NCI-H146 (cell line): ENCODE data around the gene TENM4.

ENCODE experiments used
- DNase-seq: peaks from one replicate; lab custom pipeline; 2025; lab: John Stamatoyannopoulos, UW

TENM4 gene

DNA sequence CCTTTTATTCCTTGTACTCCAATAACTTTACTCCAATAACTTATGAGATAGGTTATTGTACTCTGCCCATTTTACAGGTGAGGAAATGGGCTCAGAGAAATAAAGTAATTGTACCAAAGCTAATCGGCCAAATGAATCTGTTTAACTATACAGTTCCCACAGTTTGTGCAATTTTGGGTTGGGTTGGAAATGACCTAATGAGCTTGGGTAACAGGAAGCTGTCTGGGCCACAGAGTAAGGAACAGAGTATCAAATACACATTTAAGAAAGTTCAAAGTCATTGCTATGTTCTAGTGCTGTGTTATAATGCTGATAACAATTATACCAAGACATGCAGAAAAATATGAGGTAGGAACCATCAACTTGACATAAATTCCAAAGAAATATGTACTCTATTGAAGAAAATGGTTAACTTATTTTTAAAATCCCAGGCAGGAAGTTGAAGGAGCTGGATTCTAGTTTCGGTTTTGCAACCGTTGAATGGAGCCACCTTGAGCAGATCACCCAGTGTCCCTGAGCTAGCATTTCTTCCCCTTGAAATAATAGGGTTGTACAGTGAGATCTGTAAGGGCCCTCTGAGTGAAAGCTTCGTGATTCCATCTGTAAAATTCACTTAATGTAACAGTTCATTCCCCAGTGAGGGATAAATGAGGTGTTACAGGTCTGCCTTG lies 505.3 kb downstream of the TENM4 start:
- DNase-seq = no peak

GRCh38 chr11:78933350-78933749 lies 507.5 kb downstream of the TENM4 start:
- no peak for DNase-seq

GRCh38 chr11:78932757-78933156 lies 508.1 kb downstream of the TENM4 start:
- DNase-seq = no peak

GRCh38 chr11:78931891-78932290 lies 508.9 kb downstream of the TENM4 start:
- no peak for DNase-seq

DNA sequence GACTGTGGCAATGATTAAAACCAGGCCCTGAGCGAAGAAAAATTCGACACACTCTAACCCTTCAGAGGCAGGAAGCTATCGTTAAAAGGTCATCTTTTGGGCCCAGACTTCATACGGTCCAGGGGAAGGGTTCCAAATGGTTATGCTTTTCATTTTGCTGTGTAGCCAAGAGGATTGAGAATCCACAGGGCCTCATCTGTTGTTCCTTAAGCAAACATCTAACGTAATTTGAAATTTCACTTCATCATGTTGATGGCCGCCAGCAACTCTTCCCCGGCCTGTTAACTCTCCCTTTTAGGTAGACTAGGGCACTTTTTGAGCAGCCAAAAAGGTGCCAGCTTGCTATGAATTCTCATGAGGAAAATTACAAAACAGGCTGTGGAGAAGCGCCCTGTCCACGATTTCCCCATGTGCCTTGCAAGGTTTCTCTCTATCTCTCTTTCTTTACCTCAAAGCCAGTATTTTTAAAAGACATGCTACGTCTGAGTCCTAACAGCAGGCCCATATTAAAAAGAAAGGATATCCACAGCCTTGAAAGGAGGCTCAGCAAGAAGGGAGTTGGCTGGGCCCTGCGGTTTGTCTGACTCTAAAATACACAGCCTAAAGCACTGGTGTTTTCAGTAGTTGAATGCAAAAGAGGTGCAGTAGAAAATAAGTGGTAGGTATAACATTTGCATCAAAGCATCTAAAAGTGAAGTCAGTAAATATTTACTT lies 509.9 kb downstream of the TENM4 start:
- DNase-seq = no peak

- DNase-seq = no peak
These were observed 511.0 kb downstream of the TENM4 start for GRCh38 chr11:78929906-78930220.

DNA sequence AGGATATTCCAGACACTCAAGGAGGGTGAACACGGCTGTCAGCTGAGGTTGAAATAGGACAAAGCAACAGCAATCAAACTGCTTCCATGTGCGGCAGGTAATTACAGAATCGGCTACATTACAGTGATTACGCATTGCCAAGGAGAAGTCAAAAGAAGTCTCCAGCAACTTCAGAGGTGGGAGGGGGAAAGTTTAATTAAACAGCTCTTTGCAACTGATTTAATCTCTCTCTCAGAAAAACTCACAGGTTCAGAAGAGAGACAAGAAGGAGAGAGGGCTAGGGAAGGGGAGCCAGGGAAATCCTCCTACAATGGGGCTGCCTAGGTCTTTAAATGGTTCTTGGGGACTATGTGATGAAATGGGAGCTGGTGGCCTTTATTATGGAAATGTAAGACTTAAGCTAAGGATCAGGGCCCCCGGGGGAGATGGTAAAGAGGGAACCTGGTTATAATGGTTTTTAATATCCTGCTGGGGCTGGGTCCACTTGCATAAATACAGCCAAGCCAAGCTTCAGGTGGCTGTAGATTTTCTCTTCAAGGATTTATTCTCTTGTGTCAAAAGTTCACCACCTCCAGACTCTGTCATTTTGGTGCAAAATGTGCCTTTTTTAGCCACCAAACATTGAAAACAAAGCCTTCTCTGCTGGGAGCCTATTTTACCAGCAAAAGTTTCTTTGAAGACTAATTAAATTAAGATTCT lies 511.5 kb downstream of the TENM4 start:
- DNase-seq = peak; percentile 61

DNA sequence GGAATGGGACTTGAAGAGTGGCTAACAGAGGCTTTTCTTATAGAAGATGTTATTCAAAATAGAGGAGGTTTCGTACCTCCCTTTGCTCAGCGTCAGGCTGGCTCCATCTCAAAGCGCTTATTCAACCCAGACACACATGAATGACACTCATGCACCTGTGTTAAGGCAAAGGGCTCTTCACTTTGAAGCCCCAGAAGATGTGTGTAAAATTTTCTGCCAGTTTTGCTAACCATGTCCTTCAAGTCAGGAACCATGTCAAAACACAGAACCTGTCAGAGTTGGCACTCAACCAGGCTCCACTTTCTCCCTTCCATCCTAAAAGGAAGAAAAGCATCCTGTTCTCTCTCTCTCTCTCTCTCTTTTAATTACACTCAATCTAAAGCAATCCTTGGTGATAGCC lies 513.3 kb downstream of the TENM4 start:
- DNase-seq = no peak

DNA sequence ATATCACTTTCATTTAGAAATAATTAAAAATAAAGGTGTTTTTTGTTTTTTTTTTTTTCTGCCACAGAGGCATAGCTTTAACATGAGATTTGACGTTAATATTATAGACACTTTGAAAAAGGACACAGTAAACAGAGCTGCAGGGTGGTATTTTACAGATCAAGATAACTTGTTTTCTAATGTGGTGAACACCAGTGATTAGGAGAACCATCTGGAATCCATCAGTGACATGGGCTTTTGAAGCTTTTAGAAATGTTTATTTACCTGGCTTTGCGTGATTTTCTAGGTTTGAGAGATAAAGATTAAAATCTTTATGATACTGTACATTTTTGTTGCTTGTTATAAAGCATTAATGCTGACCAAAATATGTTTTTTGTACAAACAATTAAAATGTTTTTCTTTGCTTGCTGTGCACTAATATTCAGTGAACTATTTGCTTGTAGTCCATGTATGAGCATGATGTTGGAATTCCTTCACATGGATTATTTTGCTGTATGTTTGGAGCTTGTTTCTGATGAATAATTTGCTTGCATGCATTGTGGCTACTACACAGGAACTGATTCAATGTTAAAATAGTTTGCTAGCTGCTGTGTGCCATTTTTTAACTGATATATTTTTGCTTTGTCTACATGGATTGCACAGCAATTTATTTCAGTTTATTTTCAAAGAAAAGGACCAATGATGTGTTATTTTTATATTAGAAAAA lies 514.0 kb downstream of the TENM4 start:
- DNase-seq = no peak

- no peak for DNase-seq
These were observed 515.4 kb downstream of the TENM4 start for GRCh38 chr11:78925387-78925786.

GRCh38 chr11:78922859-78923625 lies 517.8 kb downstream of the TENM4 start:
- DNase-seq = no peak

DNA sequence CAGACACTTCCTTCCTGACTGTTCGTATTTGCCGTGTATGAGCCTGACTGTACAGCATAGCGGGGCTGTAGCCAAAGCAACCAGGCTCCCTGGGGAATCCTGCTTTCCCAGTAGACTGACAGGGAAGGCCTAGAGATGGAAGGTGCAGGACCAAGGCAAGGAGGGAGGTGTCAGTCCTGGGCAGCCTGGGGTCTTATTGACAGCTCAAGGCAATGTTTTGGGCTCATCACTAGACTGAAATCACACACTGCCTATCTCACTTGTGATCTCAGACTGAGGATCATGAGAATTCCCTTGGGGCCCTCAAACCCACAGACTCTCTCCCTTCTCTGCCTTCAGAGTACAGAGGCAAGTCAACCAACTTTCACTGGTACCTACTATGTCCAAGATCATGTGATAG lies 519.3 kb downstream of the TENM4 start:
- DNase-seq = no peak

DNA sequence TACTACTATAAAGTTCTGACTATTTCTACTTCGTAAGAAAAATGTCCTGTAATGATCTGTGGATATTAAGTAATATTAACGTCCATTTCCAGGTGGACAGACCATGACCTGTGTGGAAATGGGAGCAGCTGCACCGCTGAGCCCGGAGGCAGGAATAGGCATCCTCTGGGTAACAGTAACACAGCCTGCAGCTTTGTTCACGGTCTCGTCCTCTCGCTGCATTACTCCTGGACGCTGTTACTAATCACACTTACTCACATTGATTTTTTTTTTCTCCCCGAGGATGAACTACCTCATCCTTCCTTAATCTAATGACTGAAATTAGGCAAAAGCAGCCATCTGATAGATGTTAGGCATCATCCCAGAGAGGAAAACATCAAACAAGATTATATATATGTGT lies 520.5 kb downstream of the TENM4 start:
- peak; percentile 10 for DNase-seq

GRCh38 chr11:78916759-78917158 lies 524.1 kb downstream of the TENM4 start:
- DNase-seq = no peak

DNA sequence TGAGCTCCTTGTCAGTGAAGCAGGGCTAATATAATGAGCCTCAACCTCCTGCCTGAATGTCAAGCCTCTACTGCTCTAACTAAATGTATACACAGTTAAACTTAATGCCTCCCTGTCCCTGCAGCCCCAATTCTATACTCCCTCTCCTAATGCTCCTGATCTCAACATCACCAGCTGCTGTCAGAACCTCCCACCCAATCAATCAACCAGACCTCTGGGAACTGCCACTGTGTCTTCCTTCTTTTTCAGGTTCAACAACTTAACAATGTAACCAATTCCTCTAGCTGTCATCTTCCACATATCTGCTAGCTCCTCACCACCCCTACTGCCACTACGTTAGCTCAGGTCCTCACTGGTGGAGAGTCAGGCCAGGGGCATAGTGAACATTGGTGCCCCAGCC lies 526.3 kb downstream of the TENM4 start:
- no peak for DNase-seq

- no peak for DNase-seq
These were observed 528.1 kb downstream of the TENM4 start for GRCh38 chr11:78912778-78913177.

DNA sequence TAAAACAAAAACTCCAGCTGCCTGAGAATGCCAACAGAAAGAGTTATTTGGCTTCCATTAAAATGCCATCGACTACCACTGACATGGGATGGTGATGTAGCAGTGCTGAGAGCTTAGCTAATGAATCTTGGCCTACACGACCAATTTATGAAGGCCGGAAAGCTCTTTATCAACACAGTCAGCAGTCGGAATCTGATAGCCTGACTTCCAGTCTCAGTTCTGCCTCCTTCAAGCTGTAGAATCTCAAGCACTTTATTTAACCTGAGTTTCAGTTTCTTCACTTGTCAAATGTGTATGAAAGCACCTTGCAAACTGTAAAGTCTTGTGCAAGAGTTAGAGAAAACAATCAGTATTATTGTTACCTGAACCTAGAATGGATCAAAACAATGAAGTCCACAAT lies 530.5 kb downstream of the TENM4 start:
- DNase-seq = no peak

DNA sequence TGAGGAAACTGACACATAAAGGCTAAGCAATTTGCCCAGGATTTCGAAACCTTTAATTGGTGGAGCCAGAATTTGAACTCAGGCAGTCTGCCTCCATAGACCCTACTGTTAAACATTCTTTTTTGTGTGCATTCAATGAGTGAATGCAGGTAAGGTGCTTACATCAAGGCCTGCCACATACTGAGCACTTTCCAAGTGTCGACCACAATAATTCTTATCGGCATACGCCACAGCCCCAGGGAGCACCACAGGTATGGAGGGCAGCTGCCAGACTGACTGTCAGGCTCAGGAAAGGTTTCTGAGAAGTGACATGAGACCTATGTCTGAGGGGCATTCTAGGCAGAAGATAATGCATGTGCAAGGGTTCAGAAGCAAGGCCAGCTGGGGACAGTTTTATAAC lies 531.4 kb downstream of the TENM4 start:
- DNase-seq = no peak

DNA sequence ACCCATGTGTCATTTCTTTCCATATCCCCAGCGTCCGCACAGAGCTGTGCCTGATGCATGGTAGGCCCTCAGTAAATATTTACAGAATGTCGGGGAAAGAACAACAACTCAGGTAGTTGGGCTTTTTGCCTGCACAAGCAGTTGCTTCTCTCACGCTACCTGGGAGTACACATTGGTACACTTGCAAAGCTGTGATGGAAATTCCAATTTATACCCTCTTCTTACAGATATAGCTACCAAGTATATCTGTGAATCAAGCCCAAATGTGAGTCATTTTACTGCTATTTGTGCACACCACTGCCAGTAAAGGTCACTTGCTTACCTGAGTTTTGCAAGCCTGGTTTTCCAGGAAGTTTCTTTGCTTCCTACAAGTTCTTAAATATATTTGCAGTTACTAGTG lies 533.2 kb downstream of the TENM4 start:
- DNase-seq = no peak

- DNase-seq = no peak
These were observed 534.3 kb downstream of the TENM4 start for GRCh38 chr11:78906566-78906965.

- no peak for DNase-seq
These were observed 535.1 kb downstream of the TENM4 start for GRCh38 chr11:78905756-78906155.
